ENCODE results near the gene PHYH.
"Not testable (repeated sequence)": the region's sequence is repeated elsewhere in the genome, so short reads cannot be mapped to it uniquely, and the experiment has no call there.

Gene PHYH

GRCh38 chr10:13270877-13271551, 28.9 kb downstream of the PHYH start:
- no peak for DNase-seq

DNA sequence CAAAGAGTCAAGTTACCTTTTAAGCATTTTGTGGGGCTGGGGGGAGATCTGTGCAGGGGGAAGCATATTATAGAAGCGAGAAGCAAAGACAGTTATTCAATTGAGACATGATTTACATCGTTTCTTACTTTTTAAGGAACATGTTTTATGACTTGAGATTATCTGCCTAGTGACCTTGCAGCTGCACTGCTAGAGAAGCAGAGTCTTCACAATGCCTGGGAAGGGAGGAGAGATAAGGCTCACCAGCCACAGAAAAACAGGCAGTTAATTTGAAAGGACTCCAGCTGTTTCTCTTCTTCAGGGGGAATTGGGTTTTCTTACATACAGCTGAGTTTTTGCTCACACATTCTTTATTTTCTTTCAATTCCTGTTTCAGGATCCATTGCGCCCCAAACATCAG, 31.0 kb downstream of the PHYH start:
- no peak for DNase-seq

DNA sequence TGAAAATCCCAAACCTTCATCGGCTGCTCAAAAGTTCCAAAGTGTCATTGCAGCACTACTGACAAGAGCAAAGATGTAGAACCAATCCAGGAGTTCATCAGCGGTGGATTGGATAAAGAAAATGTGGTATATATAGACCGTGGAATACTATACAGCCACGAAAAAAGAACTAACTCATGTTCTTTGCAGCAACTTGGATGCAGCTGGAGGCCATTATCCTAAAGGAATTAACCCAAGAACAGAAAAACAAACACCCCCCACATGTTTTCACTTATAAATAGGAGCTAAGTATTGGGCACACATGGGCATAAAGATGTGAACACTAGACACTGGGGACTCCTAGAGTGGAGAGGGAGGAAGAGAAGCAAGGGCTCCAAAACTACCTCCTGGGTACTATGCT, 31.6 kb downstream of the PHYH start:
- DNase-seq, result no peak

- DNase-seq, result no peak
These were observed 36.3 kb downstream of the PHYH start for GRCh38 chr10:13263591-13263990.

- no peak for DNase-seq
These were observed 37.4 kb downstream of the PHYH start for GRCh38 chr10:13262433-13262832.

DNA sequence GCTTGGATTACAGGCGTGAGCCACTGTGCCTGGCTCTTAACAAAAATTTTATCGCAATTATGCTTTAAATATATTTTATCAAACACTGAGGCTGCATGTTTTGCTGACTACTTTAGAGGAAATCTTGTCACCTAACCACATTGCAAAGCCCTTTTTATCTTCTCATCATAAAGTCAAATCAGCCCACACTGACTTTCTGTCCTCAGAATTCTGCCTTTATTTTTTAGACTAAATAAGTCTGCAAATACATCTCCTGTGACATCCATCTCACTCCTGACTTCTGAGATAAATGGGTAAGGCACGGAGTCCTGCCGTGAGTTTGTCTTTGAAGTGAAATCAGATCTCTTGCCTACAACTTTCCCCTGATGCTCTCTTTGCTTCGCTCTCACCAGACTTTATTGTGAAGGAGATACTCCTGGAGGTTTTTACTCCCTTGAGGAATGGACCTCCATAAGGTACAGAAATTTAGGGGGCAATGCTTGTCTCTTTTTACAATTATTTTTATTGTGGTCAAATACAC, 42.2 kb downstream of the PHYH start:
- DNase-seq, result no peak

- DNase-seq, result no peak
These were observed 43.2 kb downstream of the PHYH start for GRCh38 chr10:13256627-13257026.

DNA sequence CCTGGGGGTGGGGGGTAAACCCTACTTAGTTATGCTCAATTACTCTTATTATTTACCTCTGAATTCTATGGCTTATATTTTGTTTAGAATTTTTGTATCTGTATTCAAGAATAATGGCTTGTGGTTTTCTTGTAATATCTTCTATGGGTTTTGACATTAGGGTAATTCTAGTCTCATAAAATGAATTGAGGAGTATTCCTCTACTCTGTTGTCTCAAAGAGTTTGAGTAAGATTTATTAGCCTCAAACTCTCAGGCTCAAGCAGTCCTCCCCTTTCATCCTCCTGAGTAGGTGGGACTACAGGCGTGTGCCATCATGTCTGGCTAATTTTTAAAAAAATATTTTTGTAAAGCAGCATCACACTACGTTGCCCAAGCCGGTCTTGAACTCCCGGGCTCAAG, 46.1 kb downstream of the PHYH start:
- DNase-seq, result no peak

- no peak for DNase-seq
These were observed 52.1 kb downstream of the PHYH start for GRCh38 chr10:13247784-13248183.

DNA sequence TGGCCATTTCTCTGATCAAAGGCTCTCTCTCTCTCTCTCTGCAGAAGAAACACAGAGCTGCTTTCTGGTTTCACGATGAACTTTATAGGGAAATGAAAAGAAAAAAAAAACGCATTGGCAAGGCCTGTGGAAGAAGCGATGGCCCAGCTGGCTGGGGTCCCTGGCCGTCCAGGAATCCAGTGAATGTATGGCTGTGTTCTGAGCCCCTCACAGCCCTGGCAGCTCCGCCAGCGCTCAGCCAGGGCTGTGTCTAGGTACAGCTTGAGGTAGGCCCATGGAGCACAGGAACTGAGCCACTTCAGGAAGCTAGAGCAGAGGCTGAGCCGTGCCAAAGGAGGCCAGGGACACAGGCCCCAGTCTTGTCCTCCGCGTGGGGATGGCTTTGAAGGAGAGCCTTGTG, 52.6 kb downstream of the PHYH start:
- no peak for DNase-seq

- not testable (repeated sequence) for DNase-seq
These were observed 57.6 kb downstream of the PHYH start for GRCh38 chr10:13242260-13242659.

DNA sequence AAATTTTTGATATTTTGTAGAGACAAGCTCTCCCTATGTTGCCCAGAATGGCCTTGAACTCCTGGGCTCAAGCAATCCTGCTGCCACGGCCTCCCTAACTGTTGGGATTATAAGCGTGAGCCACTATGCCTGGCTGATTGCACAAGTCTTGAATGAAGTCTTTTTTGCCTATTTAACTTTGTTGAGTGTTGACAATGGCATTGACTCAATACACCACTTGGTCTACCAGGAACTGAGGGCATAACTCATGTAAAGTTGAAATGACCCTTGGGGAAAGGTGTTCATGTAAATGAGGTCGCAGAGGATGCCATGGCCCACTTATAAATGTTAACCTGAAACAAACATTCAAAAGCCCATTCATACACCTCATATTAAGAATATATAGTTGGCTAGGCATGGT, 58.3 kb downstream of the PHYH start:
- DNase-seq, result no peak

DNA sequence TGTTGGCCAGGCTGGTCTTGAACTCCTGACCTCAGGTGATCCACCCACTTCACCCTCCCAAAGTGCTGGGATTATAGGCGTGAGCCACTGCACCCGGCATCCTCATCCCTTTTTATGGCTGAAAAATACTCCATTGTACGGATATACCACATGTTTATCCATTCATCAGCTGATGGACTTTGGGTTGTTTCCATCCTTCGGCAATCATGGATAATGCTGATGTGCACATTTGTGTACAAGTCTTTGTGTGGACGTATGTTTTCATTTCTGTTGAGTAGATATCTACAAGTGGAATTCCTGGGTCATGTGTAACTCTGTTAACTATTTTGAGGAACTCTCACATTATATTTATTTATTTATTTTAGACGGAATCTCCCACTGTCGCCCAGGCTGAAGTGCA, 59.9 kb downstream of the PHYH start:
- no peak for DNase-seq

GRCh38 chr10:13238271-13239077, 61.4 kb downstream of the PHYH start:
- DNase-seq, result no peak

DNA sequence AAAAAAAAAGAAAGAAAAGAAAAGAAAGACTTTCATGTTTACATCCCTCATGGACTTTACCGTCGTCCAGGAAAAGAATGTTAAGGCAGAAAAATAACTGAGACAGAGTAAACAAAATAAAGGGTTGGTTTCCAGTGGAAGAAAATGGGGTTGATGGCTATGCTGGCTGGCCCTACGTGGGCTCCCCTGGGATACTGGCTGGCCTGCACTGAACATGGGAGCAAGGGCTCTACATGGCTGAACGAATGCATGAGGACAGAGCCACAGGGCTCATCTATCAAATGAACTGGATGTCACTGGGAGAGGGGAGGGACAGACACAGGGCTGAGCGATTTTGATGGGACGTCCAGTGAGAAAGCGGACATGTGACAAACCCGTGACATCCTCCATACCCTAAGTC, 63.2 kb downstream of the PHYH start:
- no peak for DNase-seq

- DNase-seq, result not testable (repeated sequence)
These were observed 65.1 kb downstream of the PHYH start for GRCh38 chr10:13234736-13235135.

DNA sequence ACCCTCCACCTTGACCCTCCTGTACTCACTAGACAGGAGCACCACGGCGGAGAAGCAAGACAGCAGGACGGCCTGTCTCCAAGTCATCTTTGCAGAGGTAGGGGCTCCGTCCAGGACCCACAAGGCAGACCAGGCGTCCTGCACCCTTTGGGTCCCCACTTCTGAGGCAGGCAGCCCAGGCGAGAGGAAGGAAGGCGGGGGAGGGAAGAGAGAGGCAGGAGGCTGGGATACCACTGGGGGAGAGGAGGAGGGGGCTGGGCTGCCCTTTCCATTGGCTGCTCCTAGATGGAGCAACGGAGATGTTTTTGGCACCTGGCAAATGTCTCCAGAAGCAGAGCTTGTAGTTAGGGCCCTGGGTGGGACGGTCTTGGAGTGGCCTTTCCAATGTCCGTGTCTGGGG, 65.7 kb downstream of the PHYH start, which contains the start of gene UCMA:
Gene UCMA, minus strand, starts transcription at position 203 of the 400 bp plus-strand sequence. Its CDS starts 116 bp downstream, at position 87.
- no peak for DNase-seq

DNA sequence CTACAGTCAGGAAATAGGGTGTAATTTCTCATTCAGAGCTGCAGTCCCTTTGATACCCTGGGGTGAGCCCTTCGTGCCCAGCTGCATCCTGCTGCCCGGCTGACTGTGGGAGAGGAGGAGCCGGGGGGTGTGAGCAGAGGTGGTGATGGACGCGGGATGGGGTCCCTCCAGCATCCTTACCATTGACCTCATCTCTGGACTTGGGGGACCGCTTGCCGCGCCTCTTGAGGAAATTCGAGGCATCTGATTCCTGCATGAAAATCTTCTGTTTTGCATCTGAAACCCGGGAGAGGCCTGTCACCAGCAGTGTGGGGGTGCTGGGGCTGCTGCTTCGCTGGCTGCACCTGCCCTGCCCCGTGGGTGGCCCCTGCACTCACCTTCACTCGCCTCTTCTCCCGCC, 66.5 kb downstream of the PHYH start:
- no peak for DNase-seq

GRCh38 chr10:13231808-13232207, 68.1 kb downstream of the PHYH start:
- no peak for DNase-seq

GRCh38 chr10:13231190-13231589, 68.7 kb downstream of the PHYH start:
- no peak for DNase-seq
